ENCODE measurements around the gene ECM1. TPM values are rescaled to one million over a fixed set of nuclear protein-coding genes. Genes with fewer than 3 reads are reported as not detected.

Gene ECM1
- total RNA-seq, 6 donors from 2014 or later: 2.2 to 21.1 (median 14.4) TPM

GRCh38 chr1:150516050-150516591 lies 8.2 kb downstream of the ECM1 start:
- TF ChIP-seq POLR2A (IDR thresholded peaks at IDR 0.05) (no peak), CTCF (IDR thresholded peaks at IDR 0.05) (no peak), EP300 (IDR thresholded peaks at IDR 0.05) (no peak), POLR2AphosphoS5 (IDR thresholded peaks at IDR 0.05) (no peak)
- DNase-seq (no peak), ATAC-seq (ENCODE audit: low FRiP score in 2 of 2) (peak in 1 of 2 donors; percentile 2)
- Histone ChIP-seq H3K27ac (peak overlapping the region; percentile 66 to 89 (median 77)), H3K36me3 (peaks cover 0 to 3% (median 0%) of the 10 kb centered on the region in 4 donors), H3K4me3 (peak overlapping the region; percentile 37 to 66 (median 60)), H3K4me1 (peaks cover 7 to 21% (median 14%) of the 10 kb centered on the region in 4 donors), H3K27me3 (no peaks in the 10 kb centered on the region), H3K9me3 (no peaks in the 10 kb centered on the region)
- 3% methylated on average over 19 of the region's 19 CpGs for WGBS, 2 donors

- Histone ChIP-seq H3K4me1 (peaks cover 7 to 21% (median 14%) of the 10 kb centered on the region in 4 donors), H3K4me3 (peak overlapping the region in 1 of 4 donors; percentile 61), H3K27me3 (no peaks in the 10 kb centered on the region), H3K27ac (peak overlapping the region in 1 of 4 donors; percentile 89), H3K9me3 (no peaks in the 10 kb centered on the region), H3K36me3 (no peaks in the 10 kb centered on the region)
- TF ChIP-seq EP300 (IDR thresholded peaks at IDR 0.05) (no peak), CTCF (IDR thresholded peaks at IDR 0.05) (peak in 1 of 6 experiments; percentile 17), POLR2AphosphoS5 (IDR thresholded peaks at IDR 0.05) (no peak)
- DNase-seq (no peak), ATAC-seq (ENCODE audit: low FRiP score in 2 of 2) (no peak)
- 31 to 40% methylated on average over 4 of the region's 4 CpGs for WGBS, 2 donors
Observed at GRCh38 chr1:150516616-150517015, 8.7 kb downstream of the ECM1 start.

GRCh38 chr1:150521196-150521968 lies 13.5 kb downstream of the ECM1 start:
- ATAC-seq (ENCODE audit: low FRiP score in 2 of 2): no peak
- Histone ChIP-seq H3K36me3 (no peaks in the 10 kb centered on the region), H3K4me3 (no peak overlapping the region), H3K9me3 (no peaks in the 10 kb centered on the region), H3K27me3 (no peaks in the 10 kb centered on the region), H3K27ac (no peak overlapping the region), H3K4me1 (peaks cover 2 to 6% (median 2%) of the 10 kb centered on the region in 4 donors)
- TF ChIP-seq POLR2AphosphoS5 (IDR thresholded peaks at IDR 0.05): no peak
- no peak for TF ChIP-seq POLR2A (IDR thresholded peaks at IDR 0.05)
- no peak for TF ChIP-seq CTCF (IDR thresholded peaks at IDR 0.05)
- TF ChIP-seq EP300 (IDR thresholded peaks at IDR 0.05): no peak
- WGBS, 2 donors: 72 to 90% methylated on average over 1 of the region's 1 CpG
- no peak for DNase-seq

GRCh38 chr1:150525348-150525747 lies 17.4 kb downstream of the ECM1 start:
- Histone ChIP-seq H3K9me3 (no peaks in the 10 kb centered on the region), H3K4me1 (peaks cover 0 to 3% (median 0%) of the 10 kb centered on the region in 4 donors), H3K27me3 (no peaks in the 10 kb centered on the region), H3K4me3 (no peak overlapping the region), H3K36me3 (no peaks in the 10 kb centered on the region), H3K27ac (no peak overlapping the region)
- 79 to 92% methylated on average over 3 of the region's 3 CpGs for WGBS, 2 donors
- TF ChIP-seq POLR2A (IDR thresholded peaks at IDR 0.05): no peak
- ATAC-seq (ENCODE audit: low FRiP score in 2 of 2) (no peak), DNase-seq (no peak)

GRCh38 chr1:150528196-150528595 lies 20.3 kb downstream of the ECM1 start:
- H3K27ac ChIP-seq: no peak overlapping the region
- ATAC-seq (ENCODE audit: low FRiP score in 2 of 2) (no peak), DNase-seq (no peak)
- no peaks in the 10 kb centered on the region for H3K9me3 ChIP-seq
- TF ChIP-seq CTCF (IDR thresholded peaks at IDR 0.05) (no peak), EP300 (IDR thresholded peaks at IDR 0.05) (no peak), POLR2A (IDR thresholded peaks at IDR 0.05) (no peak), POLR2AphosphoS5 (IDR thresholded peaks at IDR 0.05) (no peak)
- peaks cover 0 to 9% (median 1%) of the 10 kb centered on the region in 4 donors for H3K4me1 ChIP-seq
- no peak overlapping the region for H3K4me3 ChIP-seq
- H3K36me3 ChIP-seq: no peaks in the 10 kb centered on the region
- H3K27me3 ChIP-seq: no peaks in the 10 kb centered on the region
- 95 to 96% methylated on average over 1 of the region's 1 CpG for WGBS, 2 donors
